Measurements from ENCODE around the gene KCTD21. TPM values are rescaled to one million over a fixed set of nuclear protein-coding genes. Genes with fewer than 3 reads are reported as not detected.

The KCTD21 gene
- total and polyA plus RNA-seq, 2 of the 4 experiments (the other 2 are of a cell fraction), result 12.2 to 12.5 TPM

DNA sequence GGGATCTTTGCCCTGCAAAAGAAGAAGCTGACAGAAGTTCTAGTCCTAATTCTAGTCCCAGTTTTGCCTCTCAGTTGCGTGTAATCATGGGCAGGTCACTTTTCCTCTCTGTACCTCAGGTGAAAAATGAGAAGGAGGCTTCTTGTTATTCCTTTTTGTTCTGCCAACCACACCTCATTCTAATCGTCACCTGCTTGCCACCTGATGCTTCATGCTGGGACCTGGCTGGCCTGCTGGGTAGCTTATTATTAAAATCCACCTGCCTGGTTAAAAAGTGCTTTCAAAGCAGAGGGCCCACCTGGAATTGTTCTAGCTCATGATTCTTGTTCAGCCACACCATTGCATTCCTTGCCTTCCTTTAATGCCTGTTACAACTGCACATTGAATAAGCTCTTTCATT lies 40.6 kb downstream of the KCTD21 start:
- H2BK5ac ChIP-seq (ENCODE audit: low read depth, low read length, poor library complexity, severe bottlenecking), result no peak overlapping the region
- H3K18ac ChIP-seq (ENCODE audit: low read depth, low read length), result no peak overlapping the region
- no peaks in the 10 kb centered on the region for H3K9me1 ChIP-seq (ENCODE audit: insufficient read depth, low read length)
- H3K79me1 ChIP-seq (ENCODE audit: low read depth in 1 of 2, low read length in 2 of 2), result no peaks in the 10 kb centered on the region
- H3K36me3 ChIP-seq (ENCODE audit: control insufficient read depth, insufficient read depth, low read length), result no peaks in the 10 kb centered on the region
- H3K23ac ChIP-seq (ENCODE audit: low read depth, low read length), result no peak overlapping the region
- CTCF ChIA-PET, result interaction anchor here (0.6 to 2.4 kb wide), 2 partner anchors 417 to 556 kb away, joined by 4 to 11 read pairs; no protein-coding TSS in a partner anchor
- H2BK20ac ChIP-seq (ENCODE audit: low read depth, low read length), result no peak overlapping the region
- WGBS, 2 experiments (ENCODE audit: extremely low coverage in 2 of 2, insufficient read length in 1 of 2), result 75% methylated on average over 1 of the region's 2 CpGs; no CpG with 5 or more reads in 1 of the 2 experiments
- H3K4me3 ChIP-seq (ENCODE audit: insufficient read depth, low read depth, low read length), result no peak overlapping the region
- no peak overlapping the region for H3K4ac ChIP-seq (ENCODE audit: low read depth, low read length)
- H4K91ac ChIP-seq (ENCODE audit: insufficient read depth, low read depth, low read length), result no peak overlapping the region
- no peak overlapping the region for H2BK120ac ChIP-seq (ENCODE audit: low read depth, low read length)
- no peak overlapping the region for H2BK15ac ChIP-seq (ENCODE audit: low read depth, low read length)
- no peak overlapping the region for H3K56ac ChIP-seq (ENCODE audit: extremely low read depth, insufficient read depth, low read length)
- no peaks in the 10 kb centered on the region for H3K9me3 ChIP-seq (ENCODE audit: control insufficient read depth, insufficient read depth, low read length)
- no peak overlapping the region for H2AK9ac ChIP-seq (replicated peaks; ENCODE audit: low read depth, low read length, poor library complexity)
- no peak overlapping the region for H4K5ac ChIP-seq (ENCODE audit: low read depth, low read length)
- intact Hi-C loops (cut with micrococcal nuclease) (loop anchor here (2.0 kb wide), 1 partner anchor 269 kb away; the partner anchor contains the start of gene GAB2), dilution Hi-C loops (cut with HindIII; ENCODE audit: low sequenced_read_pairs, unreplicated experiment) (no loop called here), in situ Hi-C loops (cut with MboI; ENCODE audit: low sequenced_read_pairs) (no loop called here)
- no peak for ATAC-seq (ENCODE audit: low read depth)
- no peak overlapping the region for H3K27ac ChIP-seq (ENCODE audit: insufficient read depth, low read length)
- H2AFZ ChIP-seq (replicated peaks; ENCODE audit: low read length, poor library complexity), result no peak overlapping the region
- no peak overlapping the region for H3K14ac ChIP-seq (replicated peaks; ENCODE audit: low read depth, low read length)
- H2AK5ac ChIP-seq (ENCODE audit: low read depth, low read length), result no peak overlapping the region
- H3K4me1 ChIP-seq (ENCODE audit: control insufficient read depth, insufficient read depth, low read length), result no peaks in the 10 kb centered on the region
- H4K8ac ChIP-seq (ENCODE audit: low read depth in 2 of 2, low read length in 2 of 2), result no peak overlapping the region
- TF ChIP-seq, protein P1, sequence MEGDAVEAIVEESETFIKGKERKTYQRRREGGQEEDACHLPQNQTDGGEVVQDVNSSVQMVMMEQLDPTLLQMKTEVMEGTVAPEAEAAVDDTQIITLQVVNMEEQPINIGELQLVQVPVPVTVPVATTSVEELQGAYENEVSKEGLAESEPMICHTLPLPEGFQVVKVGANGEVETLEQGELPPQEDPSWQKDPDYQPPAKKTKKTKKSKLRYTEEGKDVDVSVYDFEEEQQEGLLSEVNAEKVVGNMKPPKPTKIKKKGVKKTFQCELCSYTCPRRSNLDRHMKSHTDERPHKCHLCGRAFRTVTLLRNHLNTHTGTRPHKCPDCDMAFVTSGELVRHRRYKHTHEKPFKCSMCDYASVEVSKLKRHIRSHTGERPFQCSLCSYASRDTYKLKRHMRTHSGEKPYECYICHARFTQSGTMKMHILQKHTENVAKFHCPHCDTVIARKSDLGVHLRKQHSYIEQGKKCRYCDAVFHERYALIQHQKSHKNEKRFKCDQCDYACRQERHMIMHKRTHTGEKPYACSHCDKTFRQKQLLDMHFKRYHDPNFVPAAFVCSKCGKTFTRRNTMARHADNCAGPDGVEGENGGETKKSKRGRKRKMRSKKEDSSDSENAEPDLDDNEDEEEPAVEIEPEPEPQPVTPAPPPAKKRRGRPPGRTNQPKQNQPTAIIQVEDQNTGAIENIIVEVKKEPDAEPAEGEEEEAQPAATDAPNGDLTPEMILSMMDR (conservative IDR thresholded peaks at IDR 0.05; ENCODE audit: low read depth, low read length), result no peak
- TF ChIP-seq FOS (IDR thresholded peaks at IDR 0.05; ENCODE audit: low read depth, low read length), result no peak
- TF ChIP-seq BHLHE40 (IDR thresholded peaks at IDR 0.05; ENCODE audit: low read depth, low read length), result no peak
- DNase-seq, result no peak
- POLR2A ChIA-PET (ENCODE audit: unreplicated experiment), result no interaction called here
- BruUV-seq (replicated peaks), result no TSS peak
- H3K27me3 ChIP-seq (ENCODE audit: control insufficient read depth, insufficient read depth, low read length), result no peaks in the 10 kb centered on the region
- H4K20me1 ChIP-seq (ENCODE audit: insufficient read depth, low read length), result no peaks in the 10 kb centered on the region
- H3K4me2 ChIP-seq (ENCODE audit: low read depth, low read length), result no peak overlapping the region
- no peak overlapping the region for H3K9ac ChIP-seq (ENCODE audit: low read depth, low read length)
